Activated gamma-delta T cell treated with anti-CD3 and anti-CD28 coated beads, Interleukin-2, amount 50 U/mL, for 16 hours (primary cell): ENCODE results near the gene FOXO3.

ENCODE experiments used
- DNase-seq: peaks from one replicate; pipeline ENCODE4 v3.0.0-alpha.2; 2020; ENCODE audit warnings: low read depth

FOXO3 gene

GRCh38 chr6:108684771-108685329, 124.1 kb downstream of the FOXO3 start:
- DNase-seq = no peak

GRCh38 chr6:108685970-108686369, 125.3 kb downstream of the FOXO3 start:
- DNase-seq = no peak

GRCh38 chr6:108686896-108687295, 126.2 kb downstream of the FOXO3 start:
- no peak for DNase-seq

- no peak for DNase-seq
Observed at GRCh38 chr6:108687921-108688320, 127.2 kb downstream of the FOXO3 start.

GRCh38 chr6:108689272-108690161, 128.8 kb downstream of the FOXO3 start:
- no peak for DNase-seq

- no peak for DNase-seq
Observed at GRCh38 chr6:108690326-108691049, 129.8 kb downstream of the FOXO3 start.

- DNase-seq = no peak
Observed at GRCh38 chr6:108693430-108694154, 132.9 kb downstream of the FOXO3 start.

GRCh38 chr6:108694816-108695215, 134.1 kb downstream of the FOXO3 start:
- no peak for DNase-seq

GRCh38 chr6:108697561-108698161, 136.9 kb downstream of the FOXO3 start:
- no peak for DNase-seq

- no peak for DNase-seq
Observed at GRCh38 chr6:108698593-108699289, 138.0 kb downstream of the FOXO3 start.

- no peak for DNase-seq
Observed at GRCh38 chr6:108699290-108700041, 138.7 kb downstream of the FOXO3 start.

GRCh38 chr6:108702106-108702851, 141.6 kb downstream of the FOXO3 start:
- no peak for DNase-seq

- DNase-seq = no peak
Observed at GRCh38 chr6:108706649-108707048, 145.9 kb downstream of the FOXO3 start.

- DNase-seq = no peak
Observed at GRCh38 chr6:108707328-108707976, 146.7 kb downstream of the FOXO3 start.

- DNase-seq = no peak
Observed at GRCh38 chr6:108710030-108710429, 149.3 kb downstream of the FOXO3 start.

- DNase-seq = no peak
Observed at GRCh38 chr6:108710551-108710950, 149.8 kb downstream of the FOXO3 start.

GRCh38 chr6:108711071-108711470, 150.4 kb downstream of the FOXO3 start:
- no peak for DNase-seq

GRCh38 chr6:108711826-108712225, 151.1 kb downstream of the FOXO3 start:
- no peak for DNase-seq

GRCh38 chr6:108712946-108713345, 152.2 kb downstream of the FOXO3 start:
- DNase-seq = no peak
